GM04503 (cell line): ENCODE measurements around the gene KNG1.
"Not testable (repeated sequence)": the region's sequence is repeated elsewhere in the genome, so short reads cannot be mapped to it uniquely, and the experiment has no call there.

Experiments
- DNase-seq: peaks from one replicate; pipeline ENCODE4 v3.0.0-alpha.2; 2012; ENCODE audit warnings: low read depth

KNG1 gene

DNA sequence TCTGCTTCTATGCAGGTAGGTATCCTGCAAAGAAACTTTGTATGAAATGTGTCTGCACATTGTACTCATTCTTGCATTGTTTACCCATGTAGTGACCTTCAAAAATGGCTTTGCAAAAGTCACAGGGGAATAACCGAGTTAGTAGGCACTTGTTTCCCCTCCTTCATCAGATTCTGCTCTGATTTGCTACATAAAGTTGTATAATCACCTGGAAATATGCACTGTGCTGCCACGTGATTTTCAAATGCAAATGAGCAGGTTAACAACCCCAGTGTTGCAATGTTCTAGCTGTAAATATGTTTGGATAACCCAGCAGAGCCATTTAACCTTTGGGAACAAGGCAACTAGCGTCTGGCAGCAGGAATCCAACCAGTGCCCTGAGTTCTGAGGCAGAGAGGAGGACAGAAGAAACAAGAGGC is at the start of gene KNG1:
Gene KNG1, plus strand, starts transcription at position 321 of the 419 bp plus-strand sequence. CDS start 184 bp downstream, outside the sequence.
- DNase-seq, result no peak

DNA sequence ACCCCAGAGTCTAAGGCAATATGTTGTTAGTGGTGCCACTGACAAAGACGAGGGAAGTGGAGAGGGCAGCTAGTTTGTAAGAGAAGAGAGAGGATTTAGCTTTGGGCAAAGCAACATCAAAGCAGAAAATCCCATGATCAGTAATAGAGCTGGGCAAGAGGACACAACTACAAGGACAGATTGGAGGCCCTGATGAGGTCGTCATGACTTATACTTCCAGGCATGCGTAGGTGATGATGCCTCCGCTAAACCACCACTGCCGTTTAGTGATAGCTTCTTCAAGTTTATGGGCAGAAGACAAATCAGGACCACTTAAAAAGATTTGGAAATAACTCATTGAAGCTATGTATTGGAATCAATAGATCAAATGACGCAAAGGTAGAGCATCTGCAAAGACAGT is 48.7 kb upstream of the KNG1 start:
- no peak for DNase-seq

DNA sequence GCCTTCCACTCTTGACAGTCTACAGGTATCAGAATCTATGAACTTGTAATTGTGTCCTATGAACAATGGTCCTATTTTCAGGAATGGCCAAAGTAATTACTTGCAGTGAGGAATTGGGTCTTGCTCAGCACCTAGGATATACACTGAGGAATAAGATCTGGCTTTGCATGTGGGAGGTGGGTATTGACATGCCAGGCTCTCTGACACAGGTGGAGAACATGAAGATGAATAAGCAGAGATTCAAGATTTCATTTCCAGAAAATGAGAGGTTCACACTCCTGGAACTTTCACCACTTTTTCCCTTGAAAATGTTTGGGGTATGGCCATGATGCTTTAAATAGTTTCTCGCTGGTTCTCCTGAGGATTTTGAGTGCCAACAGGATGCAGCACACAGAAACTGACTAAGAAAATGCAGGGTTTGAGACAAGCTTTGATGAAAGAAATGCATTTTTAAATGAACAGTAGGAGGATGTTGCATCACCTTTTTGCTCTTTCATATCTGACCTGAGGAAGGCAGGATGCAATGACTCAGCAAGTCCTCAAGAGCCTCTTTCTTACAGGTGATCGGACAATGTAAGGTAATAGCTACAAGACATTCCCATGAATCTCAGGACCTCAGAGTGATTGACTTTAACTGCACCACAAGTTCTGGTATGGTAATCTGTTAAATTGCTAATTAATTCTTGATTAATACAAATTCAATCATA is 47.6 kb upstream of the KNG1 start:
- no peak for DNase-seq

GRCh38 chr3:186670155-186670554 is 47.0 kb upstream of the KNG1 start:
- no peak for DNase-seq

GRCh38 chr3:186671051-186671450 is 46.1 kb upstream of the KNG1 start:
- no peak for DNase-seq

DNA sequence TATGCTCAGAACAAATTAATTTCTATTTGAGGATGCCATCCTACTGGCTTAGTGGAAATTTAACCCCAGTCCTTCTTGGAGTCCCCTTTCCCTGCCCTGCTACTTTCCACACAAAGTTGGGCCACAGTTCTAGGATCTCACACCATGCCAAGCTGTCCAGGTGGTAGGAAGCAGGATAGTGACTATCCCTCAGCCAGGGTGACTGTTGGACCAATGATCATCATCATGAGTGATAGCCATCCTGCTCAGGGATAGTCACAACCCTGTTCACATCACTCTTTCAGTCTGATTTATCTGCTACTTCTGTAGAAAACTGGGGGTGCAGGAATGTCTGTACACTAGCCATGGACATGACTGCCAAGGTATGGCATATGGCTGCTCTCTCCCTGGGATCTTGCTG is 38.6 kb upstream of the KNG1 start:
- DNase-seq, result no peak

DNA sequence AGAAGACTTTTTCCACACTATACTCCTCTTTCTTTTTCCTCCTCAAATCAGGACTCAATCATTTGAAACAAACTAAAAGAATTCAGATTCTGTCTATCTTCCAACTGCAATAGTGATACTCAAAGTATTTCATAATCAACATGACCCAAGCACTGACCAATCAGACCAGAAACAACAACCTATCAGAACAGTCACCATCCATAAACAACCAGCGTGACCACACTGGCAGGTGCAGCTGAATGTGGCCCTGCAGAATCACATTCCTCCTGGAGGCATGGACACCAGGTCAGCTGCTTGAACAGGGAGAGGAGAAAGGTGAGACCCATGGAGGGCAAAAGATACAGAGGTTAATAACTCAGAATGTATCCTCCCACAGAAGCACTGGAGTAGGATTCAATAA is 38.0 kb upstream of the KNG1 start:
- no peak for DNase-seq

DNA sequence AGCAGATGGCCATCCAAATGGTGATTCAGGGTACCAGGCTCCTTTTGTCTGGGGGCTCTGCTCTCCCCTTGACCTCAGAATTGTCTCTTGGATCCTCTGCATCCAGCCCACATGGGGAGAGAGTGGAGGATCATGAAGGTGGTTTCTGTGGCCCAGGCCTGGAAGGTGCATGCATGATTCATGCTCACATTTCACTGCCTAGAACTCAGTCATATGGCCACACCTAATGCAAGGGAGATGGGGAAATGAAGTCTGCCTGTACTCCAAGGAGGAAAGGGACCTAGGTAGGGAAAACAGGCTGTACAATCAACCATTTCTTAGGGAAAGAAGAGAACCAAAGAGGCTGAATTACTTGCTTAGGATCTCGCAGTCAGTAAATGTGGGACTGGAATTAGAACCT is 36.3 kb upstream of the KNG1 start:
- no peak for DNase-seq

- no peak for DNase-seq
These were observed 34.3 kb upstream of the KNG1 start for GRCh38 chr3:186682812-186683211.

- no peak for DNase-seq
These were observed 33.2 kb upstream of the KNG1 start for GRCh38 chr3:186683979-186684378.

DNA sequence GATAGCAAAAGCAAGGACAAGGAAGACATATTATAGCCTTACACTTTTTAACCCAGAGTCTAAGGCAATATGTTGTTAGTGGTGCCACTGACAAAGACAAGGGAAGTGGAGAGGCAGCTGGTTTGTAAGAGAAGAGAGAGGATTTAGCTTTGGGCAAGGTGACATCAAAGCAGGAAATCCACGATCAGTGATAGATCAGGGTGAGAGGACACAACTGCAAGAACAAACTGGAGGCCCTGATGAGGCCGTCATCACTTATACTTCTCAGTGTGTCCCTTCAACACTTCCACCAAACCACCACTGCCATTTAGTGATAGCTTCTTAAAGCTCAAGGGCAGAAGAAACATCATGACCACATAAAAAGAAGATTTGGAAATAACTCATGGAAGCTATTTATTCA is 30.7 kb upstream of the KNG1 start:
- DNase-seq, result not testable (repeated sequence)

DNA sequence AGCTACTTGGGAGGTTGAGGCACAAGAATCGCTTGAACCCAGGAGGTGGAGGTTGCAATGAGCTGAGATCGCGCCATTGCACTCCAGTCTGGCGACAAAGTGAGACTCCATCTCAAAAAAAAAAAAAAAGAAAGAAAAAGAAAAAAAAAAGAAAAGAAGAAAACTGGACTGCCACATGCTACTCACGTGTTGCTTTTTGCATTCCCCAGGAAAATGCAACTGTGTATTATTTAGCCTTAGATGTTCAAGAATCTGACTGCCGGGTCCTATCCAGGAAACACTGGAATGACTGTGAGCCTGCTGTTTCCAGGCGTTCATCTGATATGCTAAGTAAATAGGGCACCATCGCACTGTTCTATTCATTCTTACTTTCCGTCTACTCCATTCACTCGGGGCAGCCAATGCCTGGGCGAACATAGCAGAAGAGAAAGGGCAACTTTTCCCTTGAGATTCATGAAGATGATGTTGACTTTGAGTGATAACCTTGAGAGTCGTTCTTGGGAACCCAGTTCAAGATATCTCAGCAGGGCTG is 30.0 kb upstream of the KNG1 start:
- no peak for DNase-seq

- DNase-seq, result not testable (repeated sequence)
These were observed 26.9 kb upstream of the KNG1 start for GRCh38 chr3:186690304-186690703.

DNA sequence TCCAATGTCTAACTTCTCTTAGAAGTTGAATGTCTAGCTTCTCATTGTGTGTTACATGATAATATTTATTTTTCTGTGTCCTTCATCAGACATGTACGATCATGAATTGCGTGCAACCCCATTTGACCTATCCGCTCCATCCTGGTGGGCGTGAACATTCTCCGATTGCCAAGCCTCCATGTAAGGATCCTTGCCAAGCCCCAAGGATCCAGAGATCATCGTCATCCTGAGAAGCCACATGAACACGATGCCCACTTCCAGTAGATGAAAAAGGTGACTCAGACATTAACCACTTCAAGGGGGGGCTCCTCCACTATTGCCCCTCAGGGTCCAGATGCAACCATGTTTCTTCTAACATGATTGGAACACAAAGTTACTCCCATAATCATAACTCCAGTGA is 25.5 kb upstream of the KNG1 start:
- DNase-seq, result no peak

- no peak for DNase-seq
These were observed 23.3 kb upstream of the KNG1 start for GRCh38 chr3:186693843-186694242.

DNA sequence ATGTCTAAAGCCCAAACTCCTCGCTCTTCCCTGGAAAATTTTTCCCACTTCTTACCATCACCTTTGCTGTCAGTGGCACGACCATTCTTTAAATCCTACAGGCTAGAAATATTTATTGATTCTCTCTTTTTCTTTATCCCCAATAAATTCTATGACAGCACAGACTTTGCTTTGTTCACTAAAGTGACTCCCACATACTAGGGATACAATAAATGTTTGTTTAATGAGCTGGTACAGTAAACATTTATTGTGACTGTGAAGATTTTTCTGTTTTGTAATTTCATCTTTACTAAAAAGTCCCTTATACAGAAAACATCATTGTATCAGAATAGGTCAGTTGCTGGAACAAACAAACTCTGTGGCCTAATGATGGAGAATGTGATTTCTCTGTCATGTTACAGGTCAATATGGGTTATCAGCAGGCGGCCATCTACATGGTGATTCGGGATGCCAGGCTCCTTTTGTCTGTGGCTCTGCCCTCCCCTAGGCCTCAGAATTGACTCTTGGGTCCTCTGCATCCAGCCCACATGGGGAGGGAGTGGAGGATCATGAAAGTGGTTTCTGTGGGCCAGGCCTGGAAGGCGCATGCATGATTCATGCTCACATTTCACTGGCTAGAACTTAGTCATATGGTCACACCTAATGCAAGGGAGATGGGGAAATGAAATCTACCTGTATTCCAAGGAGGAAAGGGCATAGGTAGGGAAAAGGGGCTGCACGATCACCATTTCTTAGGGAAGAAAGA is 22.7 kb upstream of the KNG1 start:
- DNase-seq, result no peak

GRCh38 chr3:186696522-186696921 is 20.6 kb upstream of the KNG1 start:
- DNase-seq, result no peak

- no peak for DNase-seq
These were observed 19.6 kb upstream of the KNG1 start for GRCh38 chr3:186697510-186697909.

GRCh38 chr3:186700267-186700666 is 16.9 kb upstream of the KNG1 start:
- no peak for DNase-seq

DNA sequence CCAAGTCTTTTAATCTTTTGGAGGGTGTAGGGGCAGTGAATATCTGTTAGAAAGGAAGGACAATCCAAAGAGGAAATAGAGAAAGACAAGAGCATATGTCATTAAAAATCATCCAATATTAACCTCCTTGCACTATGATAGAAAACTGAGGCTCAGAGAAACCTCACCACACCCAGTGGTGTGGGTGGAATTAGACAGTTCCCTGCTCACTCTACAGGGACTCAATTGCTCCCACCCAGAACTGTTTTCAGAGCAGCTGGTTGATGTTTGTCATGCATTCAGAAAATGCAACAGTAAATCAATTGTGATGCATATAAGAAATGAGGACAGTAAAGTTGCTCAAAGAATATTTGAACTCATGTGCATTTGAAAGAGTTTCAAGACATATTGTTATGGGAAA is 14.7 kb upstream of the KNG1 start:
- DNase-seq, result not testable (repeated sequence)

DNA sequence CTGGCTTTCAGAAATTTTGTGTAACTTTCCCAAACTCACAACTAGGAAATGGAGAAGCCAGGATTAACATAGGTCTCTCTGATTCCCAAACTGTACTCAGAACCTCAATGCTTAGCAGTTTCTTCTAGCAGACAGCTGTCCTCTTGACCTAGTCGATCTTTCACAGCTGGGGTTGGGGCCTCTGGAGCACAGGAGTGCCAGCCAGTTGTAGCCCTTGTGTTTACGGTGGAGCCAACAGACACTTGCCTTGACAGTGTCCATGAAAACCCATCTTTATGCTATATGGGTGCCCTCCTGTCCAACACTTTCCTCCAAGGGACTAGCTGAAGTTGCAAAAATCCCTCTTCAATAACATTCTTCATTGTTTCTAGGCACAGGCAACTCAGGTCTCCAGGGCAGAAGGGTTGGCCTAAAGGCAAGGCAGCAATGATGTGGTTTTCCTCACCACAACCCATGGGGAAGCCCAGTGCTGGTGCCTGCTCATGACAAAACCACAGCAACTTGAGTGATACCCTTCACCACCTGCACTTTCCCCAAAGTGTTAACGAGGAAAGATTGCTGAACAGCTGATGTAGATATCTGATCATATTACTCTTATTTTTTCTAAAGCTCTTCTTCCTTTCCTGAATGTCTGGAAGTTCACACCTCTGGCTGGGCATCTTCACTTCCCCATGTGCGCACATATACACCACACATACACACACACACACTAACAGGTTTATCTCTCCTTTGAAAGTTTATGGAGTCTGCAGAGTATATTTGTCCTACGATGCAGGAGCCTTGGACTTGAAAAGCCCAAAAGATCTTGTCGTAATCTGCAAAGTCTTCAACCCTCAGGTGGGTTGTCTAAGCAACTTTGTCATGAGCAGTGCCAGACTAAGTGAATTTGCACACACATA is 11.0 kb upstream of the KNG1 start:
- DNase-seq, result no peak

- DNase-seq, result no peak
These were observed 8.0 kb upstream of the KNG1 start for GRCh38 chr3:186708983-186709679.
